CD4-positive, CD25-positive, alpha-beta regulatory T cell (primary cell): ENCODE results near the gene TMEM187. TPM values are rescaled to one million over a fixed set of nuclear protein-coding genes. Genes with fewer than 3 reads are reported as not detected.
"Not testable (repeated sequence)": the region's sequence is repeated elsewhere in the genome, so short reads cannot be mapped to it uniquely, and the experiment has no call there.

Source experiments
- ATAC-seq, 2 donors: fragments of 150-1000 bp; cut with Tn5 transposase; one replicate each; pipeline ENCODE4 v1.10.0; 2021; ENCODE audit warnings: low read depth in 2 of 2, moderate number of reproducible peaks in 2 of 2, moderate library complexity in 1 of 2
- DNase-seq, 3 donors: peaks; one replicate each; pipeline versions ENCODE4 v3.0.0 to v3.0.0-alpha.2; 2012 to 2022; ENCODE audit warnings: mixed read lengths in 1 of 3
- H3K27ac ChIP-seq: one replicate; pipeline ENCODE4 v1.7.0; 2013; ENCODE audit warnings: mild to moderate bottlenecking, low read length; ENCODE audit not compliant: insufficient read depth, poor library complexity, severe bottlenecking
- H3K27me3 ChIP-seq: one replicate; pipeline ENCODE4 v1.7.0; 2013; ENCODE audit warnings: low read length; ENCODE audit not compliant: control insufficient read depth, insufficient read depth
- H3K36me3 ChIP-seq: one replicate; pipeline ENCODE4 v1.7.0; 2013; ENCODE audit warnings: mild to moderate bottlenecking, low read length, moderate library complexity; ENCODE audit not compliant: control insufficient read depth, insufficient read depth
- H3K4me1 ChIP-seq: 2 replicates; pipeline ENCODE4 v1.7.0; 2013; ENCODE audit warnings: mild to moderate bottlenecking, low read length; ENCODE audit not compliant: insufficient read depth, control insufficient read depth, poor library complexity, severe bottlenecking
- H3K4me3 ChIP-seq: one replicate; pipeline ENCODE4 v1.7.0; 2013; ENCODE audit warnings: low read depth, mild to moderate bottlenecking, low read length, moderate library complexity
- H3K9me3 ChIP-seq, 2 experiments: 1 replicate in 1 of 2; 2 replicates in 1 of 2; pipeline ENCODE4 v1.7.0; 2013; ENCODE audit warnings: low read length in 2 of 2, mild to moderate bottlenecking in 1 of 2, moderate library complexity in 1 of 2; ENCODE audit not compliant: control insufficient read depth in 2 of 2
- H3K27ac Mint-ChIP-seq, 3 donors: one replicate each; pipeline ENCODE4 v1.8.0; 2020 to 2022; ENCODE audit warnings: mild to moderate bottlenecking in 3 of 3, mixed read lengths in 3 of 3, moderate library complexity in 2 of 3
- H3K27me3 Mint-ChIP-seq: one replicate; pipeline ENCODE4 v1.8.0; 2022; ENCODE audit warnings: mild to moderate bottlenecking, mixed read lengths
- H3K36me3 Mint-ChIP-seq: one replicate; pipeline ENCODE4 v1.8.0; 2020; ENCODE audit warnings: mixed read lengths
- H3K4me1 Mint-ChIP-seq, 4 donors: one replicate each; pipeline ENCODE4 v1.8.0; 2020 to 2022; ENCODE audit warnings: mixed read lengths in 4 of 4, mild to moderate bottlenecking in 1 of 4
- H3K4me3 Mint-ChIP-seq, 4 donors: one replicate each; pipeline ENCODE4 v1.8.0; 2020 to 2022; ENCODE audit warnings: mild to moderate bottlenecking in 4 of 4, mixed read lengths in 4 of 4, moderate library complexity in 3 of 4
- H3K9me3 Mint-ChIP-seq, 7 donors: one replicate each; pipeline ENCODE4 v1.8.0; 2020 to 2022; ENCODE audit warnings: mixed read lengths in 7 of 7, mild to moderate bottlenecking in 3 of 7, moderate library complexity in 2 of 7
- polyA plus RNA-seq, 4 donors: library from polyadenylated mRNA; unstranded; fragments of 300-500 nt; fragmentation: Illumina TruSeq; gene quantifications; one replicate each; pipeline ENCODE4 v1.2.3, GENCODE V29; 2021
- total RNA-seq: library from RNA; stranded (reverse); gene quantifications from one replicate; pipeline ENCODE4 v1.2.3, GENCODE V29; 2022

TMEM187 gene
- total and polyA plus RNA-seq, 5 donors from 2014 or later = 6.0 to 21.0 (median 17.3) TPM

GRCh38 chrX:153991013-153991580, 18.5 kb downstream of the TMEM187 start:
- Mint-ChIP-seq H3K4me1 (peaks cover 0 to 16% (median 0%) of the 10 kb centered on the region in 4 donors), H3K27ac (peak overlapping the region; percentile 55 to 91 (median 80)), H3K36me3 (no peaks in the 10 kb centered on the region), H3K4me3 (peak overlapping the region in 2 of 4 donors; percentile 28 to 58), H3K27me3 (no peaks in the 10 kb centered on the region), H3K9me3 (no peaks in the 10 kb centered on the region)
- DNase-seq (no peak), ATAC-seq (no peak)
- Histone ChIP-seq H3K27ac (no peak overlapping the region), H3K4me1 (no peaks in the 10 kb centered on the region), H3K4me3 (no peak overlapping the region), H3K9me3 (no peaks in the 10 kb centered on the region), H3K27me3 (no peaks in the 10 kb centered on the region), H3K36me3 (no peaks in the 10 kb centered on the region)

GRCh38 chrX:153992180-153992579, 19.6 kb downstream of the TMEM187 start:
- Mint-ChIP-seq H3K4me3 (no peak overlapping the region), H3K36me3 (no peaks in the 10 kb centered on the region), H3K4me1 (peaks cover 0 to 13% (median 0%) of the 10 kb centered on the region in 4 donors), H3K9me3 (no peaks in the 10 kb centered on the region), H3K27me3 (no peaks in the 10 kb centered on the region), H3K27ac (no peak overlapping the region)
- H3K36me3 ChIP-seq = no peaks in the 10 kb centered on the region
- H3K9me3 ChIP-seq = no peaks in the 10 kb centered on the region
- ATAC-seq (no peak), DNase-seq (no peak)
- no peaks in the 10 kb centered on the region for H3K27me3 ChIP-seq
- no peak overlapping the region for H3K4me3 ChIP-seq
- H3K27ac ChIP-seq = no peak overlapping the region
- no peaks in the 10 kb centered on the region for H3K4me1 ChIP-seq

DNA sequence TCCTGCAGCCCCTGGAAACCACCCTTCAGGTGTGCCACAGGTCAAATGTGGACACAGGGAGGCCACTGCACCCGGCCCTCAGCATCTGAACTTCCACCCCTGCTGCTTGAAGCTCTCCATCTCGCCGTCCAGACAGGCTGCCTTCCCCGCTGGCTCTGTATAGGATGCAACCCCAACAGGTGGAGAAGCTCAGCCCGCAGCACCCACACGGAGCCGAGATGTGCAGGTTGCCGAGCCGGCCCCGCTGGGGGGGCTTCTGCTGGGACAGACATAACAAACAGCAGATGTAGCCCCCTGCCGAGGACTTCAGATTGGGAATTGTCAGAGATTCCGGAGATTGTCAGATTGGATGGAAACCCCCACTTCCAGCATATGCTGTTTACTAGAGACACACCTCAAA, 20.5 kb downstream of the TMEM187 start:
- no peak for ATAC-seq
- Mint-ChIP-seq H3K27me3 (no peaks in the 10 kb centered on the region), H3K9me3 (no peaks in the 10 kb centered on the region), H3K27ac (no peak overlapping the region), H3K36me3 (no peaks in the 10 kb centered on the region), H3K4me3 (no peak overlapping the region), H3K4me1 (peaks cover 0 to 11% (median 0%) of the 10 kb centered on the region in 4 donors)
- no peak overlapping the region for H3K4me3 ChIP-seq
- no peak overlapping the region for H3K27ac ChIP-seq
- no peaks in the 10 kb centered on the region for H3K4me1 ChIP-seq
- H3K36me3 ChIP-seq = no peaks in the 10 kb centered on the region
- DNase-seq = no peak
- no peaks in the 10 kb centered on the region for H3K27me3 ChIP-seq
- H3K9me3 ChIP-seq = no peaks in the 10 kb centered on the region

DNA sequence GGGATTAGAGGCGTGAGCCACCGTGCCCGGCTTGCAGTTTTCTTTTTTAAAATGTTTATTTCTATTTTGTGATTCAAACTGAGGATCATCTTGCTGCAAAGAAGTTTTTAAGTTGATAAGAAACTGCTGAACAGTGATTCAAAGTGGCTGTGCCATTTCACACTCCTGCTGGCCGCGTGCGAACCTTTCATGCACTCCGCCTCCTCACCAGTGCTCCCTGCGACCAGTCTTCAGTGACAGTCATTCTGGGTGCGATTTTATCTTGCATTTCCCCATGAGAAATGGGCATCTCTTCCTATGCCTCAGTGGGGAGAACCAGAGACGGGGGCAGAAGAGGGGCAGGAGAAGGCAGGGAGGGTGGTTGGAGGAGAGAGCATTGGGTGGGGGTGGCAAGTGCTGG, 21.4 kb downstream of the TMEM187 start:
- peaks cover 0 to 11% (median 0%) of the 10 kb centered on the region in 4 donors for H3K4me1 Mint-ChIP-seq
- H3K9me3 Mint-ChIP-seq = no peaks in the 10 kb centered on the region
- DNase-seq (no peak), ATAC-seq (no peak)
- no peak overlapping the region for H3K4me3 ChIP-seq
- no peak overlapping the region for H3K27ac ChIP-seq
- no peaks in the 10 kb centered on the region for H3K27me3 ChIP-seq
- H3K36me3 ChIP-seq = no peaks in the 10 kb centered on the region
- no peaks in the 10 kb centered on the region for H3K27me3 Mint-ChIP-seq
- no peaks in the 10 kb centered on the region for H3K4me1 ChIP-seq
- no peaks in the 10 kb centered on the region for H3K36me3 Mint-ChIP-seq
- H3K9me3 ChIP-seq = no peaks in the 10 kb centered on the region
- H3K4me3 Mint-ChIP-seq = no peak overlapping the region
- H3K27ac Mint-ChIP-seq = no peak overlapping the region

DNA sequence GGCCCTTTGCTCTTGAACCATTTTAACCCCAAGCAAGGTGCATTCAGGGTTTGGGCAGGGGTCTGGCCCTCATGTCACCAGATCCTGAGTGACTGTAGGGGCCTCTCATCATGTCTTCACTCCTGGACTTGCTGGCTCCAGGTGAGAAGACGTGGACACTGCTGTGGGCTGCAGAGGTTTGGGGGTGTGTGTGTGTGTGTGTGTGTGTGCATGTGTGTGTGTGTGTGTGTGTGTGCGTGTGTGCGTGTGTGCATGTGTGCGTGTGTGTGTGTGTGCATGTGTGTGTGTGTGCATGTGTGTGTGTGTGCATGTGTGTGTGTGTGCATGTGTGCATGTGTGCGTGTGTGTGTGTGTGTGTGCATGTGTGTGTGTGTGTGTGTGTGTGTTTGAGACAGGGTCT, 21.8 kb downstream of the TMEM187 start:
- H3K27me3 Mint-ChIP-seq, H3K4me1 ChIP-seq, H3K27ac Mint-ChIP-seq, ATAC-seq, H3K27ac ChIP-seq, H3K9me3 ChIP-seq, H3K4me1 Mint-ChIP-seq, H3K36me3 Mint-ChIP-seq, DNase-seq, H3K4me3 Mint-ChIP-seq, H3K36me3 ChIP-seq, H3K4me3 ChIP-seq, H3K9me3 Mint-ChIP-seq, H3K27me3 ChIP-seq: not testable (repeated sequence)

GRCh38 chrX:153995504-153995903, 22.9 kb downstream of the TMEM187 start:
- Histone ChIP-seq H3K4me1 (no peaks in the 10 kb centered on the region), H3K27ac (no peak overlapping the region), H3K4me3 (no peak overlapping the region), H3K9me3 (no peaks in the 10 kb centered on the region), H3K36me3 (no peaks in the 10 kb centered on the region), H3K27me3 (no peaks in the 10 kb centered on the region)
- H3K4me1 Mint-ChIP-seq = peaks cover 0 to 2% (median 0%) of the 10 kb centered on the region in 4 donors
- H3K27me3 Mint-ChIP-seq = no peaks in the 10 kb centered on the region
- no peak for DNase-seq
- no peaks in the 10 kb centered on the region for H3K9me3 Mint-ChIP-seq
- no peak overlapping the region for H3K27ac Mint-ChIP-seq
- H3K36me3 Mint-ChIP-seq = no peaks in the 10 kb centered on the region
- H3K4me3 Mint-ChIP-seq = no peak overlapping the region
- no peak for ATAC-seq

DNA sequence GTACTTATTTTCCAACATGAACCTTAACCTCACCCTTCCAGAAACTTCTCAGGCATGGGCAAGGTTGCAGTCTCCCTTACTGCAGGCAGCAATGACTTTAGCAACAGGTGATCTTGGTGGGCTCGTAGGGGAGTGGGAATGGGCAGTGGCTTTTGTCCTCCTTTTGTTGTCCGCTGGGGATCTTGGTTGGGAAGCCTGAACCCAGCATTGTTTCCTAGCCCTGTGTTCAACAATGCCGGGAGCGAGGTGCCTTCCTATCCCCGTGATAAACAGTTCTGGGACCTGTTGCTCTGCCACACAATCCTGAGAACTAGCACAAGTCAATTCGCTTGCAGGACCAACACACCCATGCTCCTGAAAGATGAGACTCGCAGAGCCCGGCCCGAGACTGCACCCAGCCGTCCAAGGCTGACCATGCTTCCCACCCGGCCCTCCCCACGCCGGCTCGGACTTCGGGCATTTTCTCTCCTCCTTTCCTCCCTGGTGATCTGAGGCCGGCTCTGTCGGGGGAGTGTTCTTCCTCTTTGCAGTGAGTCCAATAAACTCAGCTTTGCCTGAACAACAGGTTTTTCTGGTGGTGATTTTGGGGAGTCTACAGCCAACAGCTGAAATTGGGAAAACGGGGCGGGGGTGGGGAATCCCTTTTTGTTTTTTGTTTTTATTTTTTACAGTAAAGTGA, 26.9 kb downstream of the TMEM187 start:
- H3K36me3 Mint-ChIP-seq = no peaks in the 10 kb centered on the region
- ATAC-seq = no peak
- no peak overlapping the region for H3K27ac ChIP-seq

DNA sequence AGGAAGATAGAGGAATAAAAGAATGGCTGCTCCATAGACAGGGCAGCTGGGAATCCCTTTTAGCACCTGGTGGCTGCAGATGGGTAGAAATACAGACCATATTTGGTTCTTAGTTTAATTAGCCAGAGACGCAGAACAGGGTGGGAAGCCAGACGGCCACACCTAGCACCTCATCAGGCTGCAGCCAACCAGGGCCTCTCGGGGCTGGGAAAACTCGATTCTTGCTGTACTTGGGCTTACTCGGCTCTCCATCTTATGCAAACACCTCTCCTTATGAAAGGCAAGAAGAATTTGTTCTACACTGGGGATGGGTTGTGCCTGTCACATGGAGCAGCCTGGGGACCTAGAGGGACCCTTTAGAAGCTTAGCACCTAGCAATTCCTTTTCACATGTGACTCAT, 27.5 kb downstream of the TMEM187 start:
- Mint-ChIP-seq H3K4me1 (peaks cover 0 to 13% (median 9%) of the 10 kb centered on the region in 4 donors), H3K36me3 (no peaks in the 10 kb centered on the region), H3K9me3 (no peaks in the 10 kb centered on the region), H3K4me3 (no peak overlapping the region), H3K27ac (no peak overlapping the region), H3K27me3 (no peaks in the 10 kb centered on the region)
- no peaks in the 10 kb centered on the region for H3K27me3 ChIP-seq
- H3K27ac ChIP-seq = no peak overlapping the region
- H3K9me3 ChIP-seq = no peaks in the 10 kb centered on the region
- no peak overlapping the region for H3K4me3 ChIP-seq
- peaks cover 10% of the 10 kb centered on the region for H3K4me1 ChIP-seq
- H3K36me3 ChIP-seq = no peaks in the 10 kb centered on the region
- no peak for DNase-seq
- ATAC-seq = no peak

More for the DNA sequence above, 26.9 kb downstream of the TMEM187 start:
- peaks cover 10% of the 10 kb centered on the region for H3K4me1 ChIP-seq
- no peaks in the 10 kb centered on the region for H3K9me3 ChIP-seq
- H3K4me3 ChIP-seq = no peak overlapping the region
- no peak for DNase-seq
- Mint-ChIP-seq H3K4me3 (no peak overlapping the region), H3K4me1 (peaks cover 0 to 13% (median 8%) of the 10 kb centered on the region in 4 donors), H3K9me3 (no peaks in the 10 kb centered on the region), H3K27me3 (no peaks in the 10 kb centered on the region), H3K27ac (no peak overlapping the region)
- H3K27me3 ChIP-seq = no peaks in the 10 kb centered on the region
- H3K36me3 ChIP-seq = no peaks in the 10 kb centered on the region
